Kidney glomerular epithelial cell (primary cell): ENCODE data around the gene ACSL3.
"Not testable (repeated sequence)": the region's sequence is repeated elsewhere in the genome, so short reads cannot be mapped to it uniquely, and the experiment has no call there.

Experiments
- DNase-seq: peaks from one replicate; lab custom pipeline; 2025; lab: John Stamatoyannopoulos, UW

ACSL3 gene

DNA sequence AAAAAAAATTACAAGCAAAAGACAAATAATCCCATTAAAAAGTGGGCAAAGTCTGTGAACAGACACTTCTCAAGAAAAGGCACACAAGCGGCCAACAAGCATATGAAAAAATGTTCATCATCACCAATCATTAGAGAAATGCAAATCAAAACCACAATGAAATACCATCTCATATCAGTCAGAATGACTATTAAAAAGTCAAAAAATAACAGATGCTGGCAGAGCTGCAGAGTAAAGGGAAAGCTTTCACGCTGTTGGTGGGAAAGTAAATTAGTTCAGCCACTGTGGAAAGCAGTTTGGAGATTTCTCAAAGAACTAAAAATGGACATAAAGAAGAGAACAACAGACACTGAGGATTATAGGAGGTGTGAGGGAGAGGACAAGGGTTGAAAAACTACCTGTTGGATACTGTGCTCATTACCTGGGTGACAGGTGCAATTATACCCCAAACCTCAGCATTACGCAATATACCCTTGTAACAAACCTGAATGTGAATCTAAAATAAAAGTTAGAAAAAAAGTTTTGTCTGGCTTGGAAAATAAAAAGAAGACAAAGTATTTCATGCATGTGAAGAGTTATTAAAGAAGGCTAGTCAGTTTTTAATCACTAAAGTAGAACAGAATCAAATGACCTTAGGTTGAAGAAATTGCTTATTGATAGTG is 8.7 kb upstream of the ACSL3 start:
- DNase-seq = no peak

DNA sequence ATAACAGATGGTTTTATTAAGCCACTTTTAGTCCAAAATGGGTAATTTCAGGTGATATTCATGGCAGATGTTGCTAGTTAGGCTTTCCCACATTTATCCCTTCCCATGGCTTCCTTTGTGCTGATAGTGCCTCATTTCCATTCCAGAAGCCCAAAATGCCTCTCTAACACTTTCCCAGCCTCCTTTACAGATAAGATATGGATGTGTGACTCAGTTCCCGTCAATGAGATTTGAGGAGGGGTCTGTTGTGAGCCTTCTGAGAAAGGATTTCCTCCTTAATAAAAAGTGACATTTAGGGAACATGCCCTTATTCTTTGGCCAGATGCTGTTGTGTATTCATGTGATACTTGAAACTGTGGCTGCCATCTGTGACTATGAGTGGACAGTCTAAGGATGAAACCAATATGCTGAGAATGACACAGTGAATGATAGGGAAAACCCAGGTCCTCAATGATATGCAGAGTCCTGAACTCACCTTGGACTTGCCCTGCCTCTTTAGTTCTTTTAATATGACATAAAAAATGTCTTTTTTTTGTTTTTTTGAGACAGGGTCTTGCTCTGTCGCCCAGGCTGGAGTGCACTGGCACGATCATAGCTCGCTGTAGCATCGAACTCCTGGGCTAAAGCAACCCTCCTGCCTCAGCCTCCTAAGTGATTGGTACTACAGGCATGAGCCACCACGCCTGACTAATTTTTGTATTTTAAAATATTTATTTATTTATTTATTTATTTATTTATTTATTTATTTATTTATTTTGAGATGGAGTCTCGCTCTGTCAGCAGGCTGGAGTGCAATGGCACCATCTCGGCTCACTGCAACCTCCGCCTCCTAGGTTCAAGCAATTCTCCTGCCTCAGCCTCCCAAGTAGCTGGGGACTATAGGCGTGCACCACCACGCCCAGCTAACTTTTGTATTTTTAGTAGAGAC is 5.8 kb upstream of the ACSL3 start:
- DNase-seq = no peak

DNA sequence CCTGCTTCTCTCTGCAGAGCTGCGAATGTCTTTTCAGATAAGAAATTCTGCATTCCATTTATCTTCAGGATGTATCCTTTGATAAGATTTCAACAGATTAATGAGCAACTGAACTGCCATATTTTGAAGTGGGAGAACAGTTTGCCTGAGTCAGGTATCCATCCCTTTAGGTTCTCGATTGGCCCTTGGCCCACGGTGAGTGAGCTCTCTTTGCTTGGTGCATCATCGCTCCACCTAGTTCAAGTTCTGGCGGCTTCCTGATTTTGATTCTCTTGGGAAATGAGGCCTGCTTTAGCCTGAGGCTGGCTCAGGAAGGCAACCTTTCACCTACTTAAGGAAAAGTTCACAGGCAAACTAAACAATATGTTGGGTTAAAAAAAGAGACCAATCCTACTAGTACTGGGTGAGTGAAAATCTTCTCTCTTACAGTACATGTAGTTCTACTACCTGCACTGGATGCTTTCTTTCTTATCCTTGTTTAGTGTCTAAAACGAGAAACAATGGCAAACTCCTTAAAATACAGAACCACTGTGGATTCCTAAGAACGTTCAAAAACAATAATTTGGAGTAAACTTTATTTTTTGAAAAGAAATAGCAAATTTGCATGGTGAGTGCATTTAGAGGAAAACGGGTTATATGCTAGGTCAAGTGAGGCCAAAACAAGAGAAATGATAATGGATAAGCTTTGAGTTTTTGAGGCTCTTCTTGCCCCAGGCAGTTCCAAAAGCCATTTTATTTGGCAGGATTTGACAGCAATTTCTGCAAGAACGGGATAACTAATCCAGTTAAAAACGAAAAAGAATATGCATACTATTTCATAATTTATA is 837 bp upstream of the ACSL3 start:
- DNase-seq = no peak

DNA sequence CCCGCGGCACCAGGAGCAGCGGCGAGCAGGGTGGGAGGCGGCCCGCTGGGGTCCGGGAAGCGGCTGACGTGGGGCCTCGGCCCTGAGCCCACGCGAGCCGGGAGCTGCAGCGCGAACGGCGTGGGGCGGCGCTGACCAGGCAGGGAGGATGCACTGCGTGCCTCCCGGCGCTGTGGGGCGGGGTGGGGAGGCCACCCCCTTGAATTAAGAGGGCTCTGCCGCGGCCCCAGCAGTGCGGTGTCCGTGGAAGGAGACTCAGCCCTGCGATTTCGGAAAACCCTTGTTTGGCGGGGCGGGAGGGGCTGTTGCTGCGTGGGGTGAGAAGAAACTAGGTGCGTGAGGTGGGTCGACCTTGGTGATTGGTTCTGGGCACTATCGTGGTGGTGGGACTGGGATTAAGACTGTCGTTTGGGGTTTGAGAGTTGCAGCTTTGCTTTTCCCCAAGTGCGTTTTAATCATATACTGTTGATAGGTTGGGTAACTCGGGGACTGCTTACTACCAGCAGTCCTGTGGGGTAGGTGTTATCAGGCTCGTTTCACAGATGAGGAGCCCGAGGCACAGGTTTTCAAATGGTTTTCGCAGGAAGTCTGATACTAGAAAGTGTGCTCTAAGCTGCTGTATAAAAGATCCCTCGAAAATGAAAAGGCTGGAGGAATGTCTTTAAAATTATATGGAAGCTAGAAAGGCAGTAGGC is 722 bp downstream of the ACSL3 start:
- DNase-seq = no peak

DNA sequence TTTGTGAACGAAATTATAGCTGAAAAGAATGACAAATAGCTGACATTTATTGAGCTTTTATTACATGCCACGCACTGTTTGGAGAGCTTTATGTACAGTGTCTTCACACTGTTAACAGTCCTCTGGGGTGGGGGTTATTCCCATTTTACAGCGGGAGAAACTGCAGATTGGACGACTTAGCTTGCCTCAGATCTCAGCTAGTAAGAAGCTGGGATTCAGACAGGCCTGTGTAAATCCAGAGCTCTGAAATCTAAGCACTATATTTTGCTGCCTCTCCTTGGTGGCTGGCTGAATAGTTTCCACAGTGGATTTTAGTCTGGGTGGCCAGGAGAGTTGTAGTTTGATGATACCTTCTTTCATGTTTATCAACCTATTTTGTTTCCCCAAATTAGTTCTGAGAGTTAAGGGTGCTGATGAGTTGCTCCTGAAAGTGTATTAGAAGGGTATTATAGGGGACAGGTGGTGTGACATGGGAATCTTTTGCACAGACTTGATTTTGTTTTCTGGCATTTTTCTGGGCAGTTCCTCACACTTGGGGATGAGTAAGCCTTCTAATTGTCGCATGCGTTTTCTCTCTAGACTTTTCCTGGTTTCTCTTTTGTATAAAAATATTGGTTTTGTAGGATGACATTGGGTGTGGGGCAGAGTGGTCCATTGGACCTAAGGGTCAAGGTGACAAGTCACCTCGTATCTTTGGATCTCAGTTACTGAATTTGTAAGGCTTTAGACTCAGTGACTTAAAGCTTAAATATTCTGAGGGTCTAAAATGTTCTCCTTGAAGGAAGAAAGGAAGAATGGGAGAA is 1.5 kb downstream of the ACSL3 start:
- peak; percentile 39 for DNase-seq

DNA sequence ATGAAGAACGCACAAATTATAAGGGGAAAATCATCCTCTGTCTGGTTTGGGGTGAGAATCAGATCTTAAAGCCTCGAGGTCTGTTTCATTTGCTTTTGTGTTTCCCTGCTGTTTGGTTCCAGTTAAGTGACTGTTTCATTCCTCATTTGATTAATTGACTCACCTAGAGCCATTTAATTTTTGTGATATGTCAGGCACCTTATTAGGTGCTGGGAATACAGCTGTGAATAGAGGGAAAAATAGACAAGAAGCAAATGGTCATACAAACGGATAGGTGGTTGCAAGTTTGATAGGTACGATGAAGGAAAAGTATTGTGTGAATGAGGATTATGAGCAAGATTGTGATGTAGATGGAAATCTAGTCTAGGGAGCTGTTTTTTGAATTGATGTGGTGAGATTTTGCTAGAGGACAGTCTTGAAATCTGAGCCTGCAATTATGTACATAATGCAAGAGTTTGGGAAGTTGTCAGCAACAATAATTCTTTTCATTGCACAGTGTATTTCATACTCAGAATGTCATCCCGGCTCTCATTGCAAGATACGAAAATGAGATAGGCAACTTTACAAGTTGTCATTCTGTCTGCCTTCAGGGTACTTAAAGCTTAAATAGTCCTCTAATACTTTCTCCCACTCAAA is 2.2 kb downstream of the ACSL3 start:
- DNase-seq = no peak

DNA sequence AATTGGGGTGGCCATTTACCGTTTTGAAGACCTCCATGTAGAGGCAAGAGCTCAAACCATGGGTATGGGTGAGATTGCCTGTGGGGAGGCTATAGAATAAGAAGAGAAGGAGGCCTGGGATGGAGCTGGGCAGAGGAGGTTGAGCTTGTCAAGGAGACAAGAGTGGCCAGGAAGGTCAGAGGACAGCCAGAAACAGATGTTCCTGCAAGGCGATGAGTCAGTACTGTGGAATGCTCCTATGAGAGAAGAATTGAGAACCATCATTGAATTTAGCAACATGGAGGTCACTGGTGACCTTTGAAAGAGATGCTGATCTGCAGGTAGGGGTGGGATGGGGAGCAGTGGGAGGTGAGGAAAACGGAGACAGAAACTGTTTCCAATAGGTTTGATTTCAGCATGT is 3.5 kb downstream of the ACSL3 start:
- DNase-seq = no peak

DNA sequence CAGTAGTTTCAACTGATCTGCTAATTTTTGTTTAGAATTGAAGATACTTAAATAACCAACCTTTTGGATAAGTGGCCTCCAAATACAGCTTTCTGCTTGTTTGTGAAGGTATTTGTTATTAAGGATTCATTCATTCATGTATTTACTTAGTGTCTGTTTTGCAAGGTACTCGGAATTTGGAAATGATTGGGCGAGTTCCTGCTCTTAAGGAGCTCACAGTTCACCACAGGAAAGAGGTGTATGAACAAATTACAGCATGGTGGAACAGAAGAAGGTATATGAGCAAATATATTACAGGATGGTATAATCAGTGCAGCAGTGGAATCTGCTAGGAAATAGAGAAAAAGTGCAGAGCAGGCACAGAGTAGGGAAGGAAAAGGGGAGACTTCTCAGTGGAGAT is 4.5 kb downstream of the ACSL3 start:
- no peak for DNase-seq

DNA sequence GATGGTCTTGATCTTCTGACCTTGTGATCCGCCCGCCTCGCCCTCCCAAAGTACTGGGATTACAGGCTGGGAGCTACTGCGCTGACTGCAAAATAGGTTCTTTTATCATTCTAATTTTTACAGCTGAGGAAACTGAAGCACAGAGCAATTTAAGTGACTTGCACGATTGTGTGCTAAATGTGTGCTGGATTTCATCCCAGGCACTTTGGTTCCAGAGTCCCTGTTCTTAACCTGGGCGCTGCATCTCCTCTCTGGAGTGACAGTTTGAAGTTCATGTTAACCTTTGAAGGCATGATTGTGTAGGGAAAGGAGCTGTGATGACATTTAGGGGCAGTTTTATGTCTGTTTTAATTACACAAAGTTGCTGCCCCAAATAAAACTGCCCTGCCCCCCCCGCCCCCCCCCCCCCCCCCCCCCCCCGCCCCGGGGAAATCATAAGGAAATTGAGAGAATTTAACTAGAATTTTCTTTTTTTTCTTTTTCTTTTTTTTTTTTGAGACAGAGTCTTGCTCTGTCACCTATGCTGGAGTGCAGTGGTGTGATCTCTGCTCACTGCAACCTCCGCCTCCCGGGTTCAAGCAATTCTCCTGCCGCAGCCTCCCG is 5.6 kb downstream of the ACSL3 start:
- DNase-seq = no peak

DNA sequence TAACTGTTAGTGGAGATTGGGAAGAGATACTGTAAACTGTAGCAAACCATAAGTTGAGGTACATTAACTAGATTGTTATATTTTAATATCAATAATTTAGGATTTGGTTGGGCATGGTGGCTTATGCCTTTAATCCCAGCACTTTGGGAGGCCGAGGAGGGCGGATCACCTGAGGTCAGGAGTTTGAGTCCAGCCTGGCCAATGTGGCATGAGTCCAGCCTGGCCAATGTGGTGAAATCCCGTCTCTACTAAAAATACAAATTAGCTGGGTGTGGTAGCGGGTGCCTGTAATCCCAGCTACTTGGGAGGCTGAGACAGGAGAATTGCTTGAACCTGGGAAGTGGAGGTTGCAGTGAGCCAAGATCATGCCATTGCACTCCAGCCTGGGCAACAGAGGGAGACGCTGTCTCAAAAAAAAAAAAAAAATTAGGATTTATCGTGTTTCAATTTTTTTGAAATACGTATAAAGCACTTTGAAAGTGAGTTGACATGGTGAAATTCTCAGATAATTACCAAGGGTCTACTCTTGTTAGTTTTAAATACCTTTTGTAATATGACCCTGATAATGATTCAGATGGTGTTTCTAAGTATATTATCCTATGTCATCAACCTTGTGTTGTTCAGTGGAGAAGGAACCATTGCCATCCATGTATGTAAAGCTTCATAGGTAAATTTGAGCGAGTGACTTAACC is 7.9 kb downstream of the ACSL3 start:
- not testable (repeated sequence) for DNase-seq

DNA sequence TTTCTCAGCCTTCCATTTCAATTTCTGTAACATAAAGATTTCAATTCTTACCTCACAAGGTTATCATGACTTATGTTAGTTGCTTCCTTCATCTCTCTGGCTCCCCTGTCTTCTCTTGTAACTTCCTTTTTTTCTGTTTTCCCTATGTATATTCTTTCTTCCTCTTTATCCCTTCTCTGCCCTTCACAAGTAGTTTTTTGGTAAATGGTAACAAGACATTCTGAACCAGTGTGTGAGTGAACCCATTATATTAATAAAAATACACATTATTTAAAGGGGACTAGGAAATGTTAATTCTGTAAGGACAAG is 8.4 kb downstream of the ACSL3 start:
- no peak for DNase-seq

DNA sequence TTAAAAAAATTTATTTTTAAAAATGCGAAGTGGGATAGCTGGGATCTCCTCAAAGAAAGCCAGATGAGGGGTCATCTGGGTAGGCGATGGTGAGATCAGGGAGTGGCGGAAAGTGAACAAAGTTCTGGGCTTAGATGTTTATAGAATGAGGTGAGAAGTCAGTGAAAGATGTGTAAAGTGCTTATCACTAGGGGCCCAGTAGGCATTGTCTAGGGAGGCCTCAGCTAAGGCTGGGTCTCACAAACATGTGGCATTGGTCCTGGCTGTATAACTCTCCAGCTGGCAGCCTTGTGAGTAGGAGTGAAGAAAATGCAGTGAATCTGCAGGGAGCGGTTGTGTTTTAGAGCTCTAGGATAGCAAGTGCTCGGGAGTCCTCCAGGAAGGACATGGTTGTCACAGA is 10.5 kb downstream of the ACSL3 start:
- DNase-seq = no peak

DNA sequence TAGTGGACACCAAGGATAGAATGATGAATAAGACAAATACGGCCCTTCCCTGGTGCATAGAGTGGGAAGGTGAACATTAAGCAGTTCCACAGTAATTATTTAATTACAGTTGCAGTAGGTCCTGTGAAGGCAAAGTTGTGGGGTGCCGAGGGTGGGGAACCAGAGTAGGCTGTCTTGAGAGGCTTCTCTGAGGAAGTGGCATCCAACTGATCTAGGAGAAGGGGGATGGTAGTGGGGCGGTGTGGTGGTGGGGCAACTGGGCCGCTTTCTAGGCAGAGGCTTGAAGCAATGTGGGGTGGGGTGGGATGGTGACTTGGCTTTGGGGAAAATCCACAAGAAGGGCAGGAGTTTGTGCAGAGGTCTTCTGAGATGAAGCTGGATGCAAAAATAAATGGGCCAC is 11.7 kb downstream of the ACSL3 start:
- DNase-seq = no peak

DNA sequence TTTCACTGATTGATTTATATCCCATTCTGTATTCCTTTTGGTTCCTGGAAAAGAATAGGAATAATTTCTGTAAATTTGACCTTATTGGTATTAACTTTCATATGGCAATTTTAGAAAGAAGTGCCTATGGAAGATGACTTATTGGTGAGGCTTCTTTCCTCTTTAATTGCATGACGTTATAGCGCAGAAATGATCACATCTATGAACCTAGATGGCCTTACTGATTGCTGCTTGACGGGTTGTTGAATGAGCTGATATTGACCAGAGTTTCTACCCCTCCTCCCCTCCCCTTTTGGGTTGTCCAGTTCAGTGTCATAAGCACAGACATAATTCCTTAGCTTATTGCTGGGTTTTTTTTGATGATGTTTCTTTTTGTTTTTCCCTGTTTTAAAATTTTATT is 14.6 kb downstream of the ACSL3 start:
- DNase-seq = no peak

DNA sequence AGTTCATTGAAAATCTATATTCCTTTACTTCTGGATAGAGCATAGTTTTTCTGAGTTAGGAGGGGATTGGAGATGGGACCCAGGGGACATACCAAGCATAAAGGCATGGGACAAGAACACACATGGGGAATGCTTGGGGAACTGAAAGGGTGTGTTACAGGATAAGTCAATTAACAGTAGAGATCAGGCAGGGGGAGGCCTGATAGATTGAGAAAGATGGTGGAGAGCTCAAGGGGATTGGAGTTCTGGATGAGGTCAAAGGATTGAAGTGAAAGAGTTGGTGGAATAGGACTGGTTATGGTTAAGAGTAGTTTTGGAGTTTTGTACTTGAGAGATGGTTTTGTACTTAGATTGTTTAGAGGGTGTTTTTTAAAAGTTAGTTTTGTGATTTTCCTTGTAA is 16.1 kb downstream of the ACSL3 start:
- DNase-seq = no peak

DNA sequence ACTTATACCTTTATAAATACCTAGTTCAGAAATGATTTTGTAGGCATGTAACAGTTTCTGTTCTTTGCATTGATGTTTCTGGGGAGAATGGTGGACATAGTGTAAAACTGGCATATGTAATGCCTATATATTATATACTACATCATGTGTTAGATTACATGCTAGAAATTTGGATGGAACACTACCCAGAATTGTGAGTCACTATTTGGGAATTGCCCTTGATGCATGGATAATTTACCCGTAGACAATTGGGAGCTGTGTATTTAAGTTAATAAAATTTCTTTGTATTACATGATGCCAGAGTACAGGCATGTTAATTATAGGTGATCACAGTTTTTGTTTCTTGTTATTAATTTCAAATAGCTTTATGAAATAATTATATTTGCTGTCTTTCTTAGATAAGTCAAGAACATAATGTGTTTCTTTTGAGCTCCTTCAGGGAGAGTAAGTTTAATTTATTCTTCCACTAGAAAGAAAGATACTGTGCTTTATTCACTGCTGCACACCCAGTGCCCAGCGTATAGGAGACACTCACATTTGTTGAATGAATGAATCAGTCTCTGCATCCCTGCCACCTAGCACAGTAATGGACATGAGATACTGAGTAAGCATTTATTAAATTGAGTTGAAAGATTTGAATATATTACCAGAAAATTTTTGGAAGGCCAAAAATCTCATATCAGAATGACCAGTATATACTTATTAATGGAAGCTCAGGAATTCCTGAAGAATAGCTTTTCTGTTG is 16.9 kb downstream of the ACSL3 start:
- no peak for DNase-seq

DNA sequence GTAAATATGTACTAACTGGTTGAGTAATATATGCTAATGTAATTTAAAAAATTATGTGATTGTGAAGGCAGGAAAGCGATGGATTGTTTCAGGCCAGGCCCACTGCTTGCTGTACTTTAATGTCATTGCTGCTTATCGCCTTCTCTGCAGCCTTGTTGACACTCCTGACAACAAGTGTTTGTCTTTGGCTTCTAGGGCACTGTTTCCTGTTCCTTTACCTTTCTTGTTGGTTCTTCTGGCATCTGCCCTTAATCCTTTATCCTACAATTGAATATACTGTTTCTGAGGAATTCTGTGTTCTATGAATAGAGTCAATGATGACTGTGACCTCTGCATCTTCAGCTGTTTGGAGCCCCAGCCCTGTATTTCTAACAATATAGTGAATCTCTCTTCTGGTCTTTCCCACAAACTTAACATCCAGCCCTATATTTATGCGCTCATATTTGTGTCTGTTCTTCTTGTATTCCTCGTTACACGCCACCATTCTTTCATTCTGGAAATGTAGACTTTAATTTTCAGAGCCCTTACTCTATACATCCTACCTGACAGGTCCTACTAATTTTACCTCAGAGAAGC is 17.6 kb downstream of the ACSL3 start:
- no peak for DNase-seq

DNA sequence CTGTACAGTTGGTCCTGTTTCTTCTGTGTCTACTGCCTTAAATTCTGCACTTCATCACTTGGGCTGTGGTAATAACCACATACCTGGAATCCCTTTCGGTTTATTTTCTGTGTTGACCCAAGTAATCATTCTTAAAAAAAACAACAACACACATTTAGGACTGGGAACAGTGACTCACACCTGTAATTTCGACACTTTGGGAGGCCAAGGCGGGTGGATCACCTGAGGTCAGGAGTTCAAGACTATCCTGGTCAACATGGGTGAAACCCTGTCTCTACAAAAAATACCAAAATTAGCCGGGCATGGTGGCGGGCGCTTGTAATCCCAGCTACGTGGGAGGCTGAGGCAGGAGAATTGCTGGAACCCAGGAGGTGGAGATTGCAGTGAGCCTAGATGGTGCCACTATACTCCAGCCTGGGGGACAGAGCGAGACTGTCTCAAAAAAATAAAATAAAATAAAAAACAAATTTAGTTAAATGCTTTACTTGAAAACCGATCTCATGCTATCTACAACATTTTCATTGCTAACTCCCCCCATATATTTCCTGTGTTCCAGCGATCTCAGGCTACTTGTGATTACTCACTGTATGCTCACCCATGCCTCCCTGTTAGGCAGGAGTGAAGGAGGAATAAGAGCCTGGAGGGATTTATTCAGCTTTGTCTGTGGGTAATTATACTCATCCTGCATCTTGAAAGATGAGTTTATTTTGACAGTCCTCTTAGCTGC is 18.2 kb downstream of the ACSL3 start:
- peak; percentile 33 for DNase-seq
